Right atrium auricular region (tissue), 2 donors: ENCODE measurements around the gene NEU4. TPM values are rescaled to one million over a fixed set of nuclear protein-coding genes. Genes with fewer than 3 reads are reported as not detected.
A peak's percentile ranks its signal among the peaks of the same experiment; 100 is the strongest.

Source experiments
- DNase-seq: peaks from one replicate; pipeline ENCODE4 v3.0.0-alpha.2; 2019; ENCODE audit warnings: low spot score
- H3K27ac ChIP-seq, 2 donors: fragments of 200-600 bp; sonication (generic); 1 replicate in 1 of 2; 2 replicates in 1 of 2; pipeline ENCODE4 v1.5.1; 2016 to 2019
- H3K27me3 ChIP-seq, 2 donors: fragments of 200-600 bp; sonication (generic); one replicate each; pipeline versions ENCODE4 v1.5.1 to v1.6.0; 2017 to 2019
- H3K36me3 ChIP-seq: fragments of 200-600 bp; sonication (generic); one replicate; pipeline ENCODE4 v1.5.1; 2016
- H3K4me1 ChIP-seq, 2 donors: fragments of 200-600 bp; sonication (generic); one replicate each; pipeline versions ENCODE4 v1.5.1 to v1.6.0; 2017 to 2019
- H3K4me3 ChIP-seq, 2 donors: fragments of 200-600 bp; sonication (generic); 1 replicate in 1 of 2; 2 replicates in 1 of 2; pipeline ENCODE4 v1.5.1; 2017 to 2019; ENCODE audit warnings: mild to moderate bottlenecking in 1 of 2, moderate library complexity in 1 of 2
- H3K9me3 ChIP-seq, 2 donors: fragments of 200-600 bp; sonication (generic); one replicate each; pipeline ENCODE4 v1.5.1; 2019
- total RNA-seq, 2 donors: library from RNA; depleted of rRNA; stranded (reverse); fragments of >200 nt; gene quantifications; one replicate each; pipeline ENCODE4 v1.1.0, GENCODE V29; 2016
- TF ChIP-seq, protein P1 (sequence below), 2 donors: fragments of 200-600 bp; sonication (generic); IDR thresholded peaks; one replicate each; pipeline ENCODE4 v1.5.1; 2019; ENCODE audit warnings: antibody characterized with exemption in 2 of 2

NEU4 gene
- total RNA-seq, 2 donors from 2014 or later: 0.31 TPM; not detected in 1

DNA sequence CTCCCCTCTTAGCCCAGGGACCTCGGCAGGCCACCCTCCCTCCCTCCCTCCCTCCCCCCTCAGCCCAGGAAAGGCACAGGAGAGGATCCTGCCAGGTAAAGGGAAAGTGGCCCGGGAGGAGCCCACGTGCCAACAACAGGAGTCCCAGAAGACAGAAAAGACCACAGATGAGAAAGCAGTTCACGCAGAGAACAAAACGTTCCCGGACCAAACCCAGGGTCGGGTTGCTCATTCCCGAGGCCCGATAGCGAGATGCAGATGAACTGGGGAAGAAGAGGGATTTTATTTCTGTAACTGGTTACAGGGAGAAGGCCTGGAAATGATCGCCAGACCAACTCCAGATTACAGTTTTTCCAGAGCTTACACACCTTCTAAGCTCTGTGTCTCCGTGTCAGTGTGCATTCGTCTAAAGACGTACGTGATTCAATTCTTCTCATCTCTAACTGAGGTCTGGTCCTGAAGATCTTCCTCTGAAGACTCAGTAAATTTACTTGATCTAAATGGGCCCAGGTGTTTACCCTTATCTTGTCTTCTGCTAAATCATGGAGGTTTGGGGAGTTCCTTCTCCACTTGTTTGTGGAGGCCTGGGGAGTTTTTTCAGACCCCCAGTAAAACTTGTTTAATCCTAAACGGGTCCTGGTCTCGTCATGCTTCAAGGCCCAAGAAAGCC lies 807 bp upstream of the NEU4 start:
- DNase-seq: no peak
- H3K27ac ChIP-seq: no peak overlapping the region
- no peaks in the 10 kb centered on the region for H3K9me3 ChIP-seq
- no peaks in the 10 kb centered on the region for H3K36me3 ChIP-seq
- TF ChIP-seq, protein P1, sequence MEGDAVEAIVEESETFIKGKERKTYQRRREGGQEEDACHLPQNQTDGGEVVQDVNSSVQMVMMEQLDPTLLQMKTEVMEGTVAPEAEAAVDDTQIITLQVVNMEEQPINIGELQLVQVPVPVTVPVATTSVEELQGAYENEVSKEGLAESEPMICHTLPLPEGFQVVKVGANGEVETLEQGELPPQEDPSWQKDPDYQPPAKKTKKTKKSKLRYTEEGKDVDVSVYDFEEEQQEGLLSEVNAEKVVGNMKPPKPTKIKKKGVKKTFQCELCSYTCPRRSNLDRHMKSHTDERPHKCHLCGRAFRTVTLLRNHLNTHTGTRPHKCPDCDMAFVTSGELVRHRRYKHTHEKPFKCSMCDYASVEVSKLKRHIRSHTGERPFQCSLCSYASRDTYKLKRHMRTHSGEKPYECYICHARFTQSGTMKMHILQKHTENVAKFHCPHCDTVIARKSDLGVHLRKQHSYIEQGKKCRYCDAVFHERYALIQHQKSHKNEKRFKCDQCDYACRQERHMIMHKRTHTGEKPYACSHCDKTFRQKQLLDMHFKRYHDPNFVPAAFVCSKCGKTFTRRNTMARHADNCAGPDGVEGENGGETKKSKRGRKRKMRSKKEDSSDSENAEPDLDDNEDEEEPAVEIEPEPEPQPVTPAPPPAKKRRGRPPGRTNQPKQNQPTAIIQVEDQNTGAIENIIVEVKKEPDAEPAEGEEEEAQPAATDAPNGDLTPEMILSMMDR (IDR thresholded peaks at IDR 0.05): no peak
- no peak overlapping the region for H3K4me3 ChIP-seq
- no peaks in the 10 kb centered on the region for H3K27me3 ChIP-seq
- H3K4me1 ChIP-seq: peaks cover 0 to 38% of the 10 kb centered on the region in 2 donors

GRCh38 chr2:241809383-241810306 lies 652 bp downstream of the NEU4 start:
- Histone ChIP-seq H3K9me3 (no peaks in the 10 kb centered on the region), H3K27ac (peak overlapping the region; percentile 78 to 84), H3K4me1 (peaks cover 0 to 24% of the 10 kb centered on the region in 2 donors), H3K36me3 (no peaks in the 10 kb centered on the region), H3K27me3 (no peaks in the 10 kb centered on the region), H3K4me3 (no peak overlapping the region)
- TF ChIP-seq, protein P1 (IDR thresholded peaks at IDR 0.05): no peak
- no peak for DNase-seq

DNA sequence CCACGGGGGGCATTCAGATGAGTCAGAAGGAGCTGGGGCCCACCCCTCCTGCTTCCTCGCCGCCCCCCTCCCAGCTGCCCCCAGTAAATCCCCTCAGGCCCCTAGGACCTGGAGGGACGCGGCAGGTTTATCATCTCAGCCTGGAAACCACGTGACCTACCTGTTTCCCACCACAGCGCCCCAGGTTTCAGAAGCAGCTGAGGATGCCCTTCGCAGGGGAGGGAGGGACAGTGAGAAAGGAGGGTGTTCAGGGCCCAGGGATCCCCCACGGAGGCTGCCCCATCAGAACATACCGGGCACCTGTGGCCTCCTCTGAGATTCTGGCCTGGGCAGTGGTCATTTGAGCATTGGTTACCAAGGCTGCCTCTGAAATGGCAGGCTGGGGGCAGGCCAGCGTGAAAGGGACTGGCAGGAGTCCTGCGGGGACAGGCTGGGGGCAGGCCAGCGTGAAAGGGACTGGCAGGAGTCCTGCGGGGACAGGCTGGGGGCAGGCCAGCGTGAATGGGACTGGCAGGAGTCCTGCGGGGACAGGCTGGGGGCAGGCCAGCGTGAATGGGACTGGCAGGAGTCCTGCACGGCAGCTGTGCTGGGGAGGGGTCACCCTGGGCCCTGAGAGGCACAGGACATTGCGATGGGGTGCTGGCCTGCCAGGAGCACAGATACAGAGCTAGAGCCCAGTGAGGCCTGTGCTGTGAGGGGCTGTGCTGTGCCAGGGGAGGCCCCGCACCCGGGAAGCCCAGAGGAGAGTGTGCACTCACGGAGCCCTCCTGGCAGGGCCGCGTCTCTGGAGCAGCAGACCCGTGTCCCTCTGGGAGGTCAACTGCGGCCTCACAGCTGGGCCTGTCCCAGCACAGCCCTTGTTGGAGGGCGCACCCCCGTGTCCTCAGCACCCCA lies 1.6 kb downstream of the NEU4 start:
- no peaks in the 10 kb centered on the region for H3K27me3 ChIP-seq
- peak overlapping the region; percentile 78 to 84 for H3K27ac ChIP-seq
- no peaks in the 10 kb centered on the region for H3K36me3 ChIP-seq
- no peaks in the 10 kb centered on the region for H3K9me3 ChIP-seq
- peaks cover 0 to 20% of the 10 kb centered on the region in 2 donors for H3K4me1 ChIP-seq
- TF ChIP-seq, protein P1 (IDR thresholded peaks at IDR 0.05): no peak
- H3K4me3 ChIP-seq: no peak overlapping the region
- peak; percentile 58 for DNase-seq

DNA sequence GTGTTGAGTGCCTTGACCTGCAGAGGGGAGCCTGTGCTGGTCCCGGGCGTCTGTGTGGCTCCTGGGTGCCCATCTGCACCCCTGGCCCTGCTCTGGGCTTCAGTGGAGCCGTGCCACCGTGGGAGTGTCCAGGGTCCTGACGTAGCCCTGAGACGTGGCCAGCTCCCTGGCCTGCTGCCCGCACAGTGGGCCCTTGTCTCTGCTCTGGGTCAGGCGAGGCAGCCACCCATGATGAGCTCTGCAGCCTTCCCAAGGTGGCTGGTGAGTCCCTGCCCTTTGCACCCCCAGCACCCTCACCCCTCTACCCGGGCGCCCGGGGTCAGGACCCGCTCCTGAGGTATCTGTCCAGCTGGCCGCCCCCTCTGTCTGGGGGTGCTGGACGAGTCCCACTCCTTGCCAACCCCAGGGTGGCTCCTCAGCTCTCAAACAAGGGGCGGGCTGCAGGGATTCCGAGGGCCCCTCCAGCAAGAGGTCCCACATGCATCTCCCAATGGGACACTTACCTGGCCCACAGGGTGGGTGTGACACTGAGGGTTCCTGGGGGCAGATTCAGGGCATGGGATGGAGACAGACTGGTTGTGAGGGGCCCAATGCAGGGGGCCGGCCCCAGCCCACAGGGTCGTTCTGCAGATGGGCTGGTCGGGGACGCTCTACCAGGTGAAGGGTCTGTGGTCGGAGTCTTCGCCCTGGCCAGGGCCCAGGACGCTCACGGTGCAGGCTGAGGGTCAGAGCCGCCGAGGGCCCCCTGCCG lies 2.4 kb downstream of the NEU4 start:
- no peaks in the 10 kb centered on the region for H3K9me3 ChIP-seq
- H3K27ac ChIP-seq: peak overlapping the region; percentile 78 to 84
- no peaks in the 10 kb centered on the region for H3K27me3 ChIP-seq
- H3K36me3 ChIP-seq: no peaks in the 10 kb centered on the region
- peaks cover 0 to 20% of the 10 kb centered on the region in 2 donors for H3K4me1 ChIP-seq
- peak; percentile 58 for DNase-seq
- TF ChIP-seq, protein P1 (IDR thresholded peaks at IDR 0.05): no peak
- H3K4me3 ChIP-seq: no peak overlapping the region
